ENCODE data around the gene CD300C.

CD300C gene

DNA sequence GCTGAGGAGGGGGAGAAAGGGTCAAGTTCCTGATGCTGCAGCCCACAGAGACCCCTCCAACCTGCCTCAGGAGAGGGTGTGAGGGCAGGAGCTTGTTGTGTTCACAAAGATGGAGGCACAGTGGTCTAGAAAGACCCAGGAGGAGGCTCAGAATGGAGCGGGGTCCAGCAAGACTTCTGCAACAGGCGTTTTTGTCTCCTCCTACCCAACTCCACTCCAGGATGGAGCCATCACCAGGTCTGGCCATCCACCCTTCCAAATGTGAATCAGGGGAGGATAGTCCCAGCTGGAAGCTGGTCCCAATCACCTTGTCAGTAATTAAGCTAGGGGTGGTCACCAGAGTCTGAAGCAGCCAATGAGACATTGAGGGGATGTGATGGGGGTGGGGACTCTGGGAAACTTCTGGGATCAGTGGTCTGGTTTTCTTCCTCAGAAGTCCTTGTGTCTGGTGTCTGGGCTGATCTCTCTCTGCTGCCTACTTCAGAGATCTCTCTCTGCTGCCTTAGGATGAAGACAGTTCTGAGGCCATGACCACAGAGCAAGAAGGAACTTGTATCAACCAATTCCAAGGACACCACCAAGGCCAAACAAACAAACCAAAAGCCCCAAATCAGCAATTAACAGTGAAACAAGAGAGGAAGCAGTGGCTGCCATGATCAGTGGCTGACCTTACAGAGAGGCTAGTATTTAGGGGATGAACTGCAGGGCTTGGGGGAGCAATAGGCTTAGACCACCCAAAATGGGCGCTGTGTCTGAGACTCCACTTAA, 29.2 kb downstream of the CD300C start:
- no peaks in the 10 kb centered on the region for H3K4me1 ChIP-seq (ENCODE audit: low read depth, poor library complexity, severe bottlenecking)
- H2AFZ ChIP-seq (ENCODE audit: low read depth): no peak overlapping the region
- no peaks in the 10 kb centered on the region for H3K36me3 ChIP-seq (ENCODE audit: insufficient read depth)
- H3K27ac ChIP-seq: no peak overlapping the region
- H4K20me1 ChIP-seq (ENCODE audit: insufficient read depth): no peaks in the 10 kb centered on the region
- no peak overlapping the region for H3K4me3 ChIP-seq (IDR thresholded peaks at IDR 0.05; ENCODE audit: insufficient read depth, low read depth, low read length)
- H3K79me2 ChIP-seq (ENCODE audit: insufficient read depth, low read depth): no peaks in the 10 kb centered on the region
- H3K27me3 ChIP-seq (ENCODE audit: insufficient read depth, low read depth): peaks cover 28% of the 10 kb centered on the region
- TF ChIP-seq, protein P1, sequence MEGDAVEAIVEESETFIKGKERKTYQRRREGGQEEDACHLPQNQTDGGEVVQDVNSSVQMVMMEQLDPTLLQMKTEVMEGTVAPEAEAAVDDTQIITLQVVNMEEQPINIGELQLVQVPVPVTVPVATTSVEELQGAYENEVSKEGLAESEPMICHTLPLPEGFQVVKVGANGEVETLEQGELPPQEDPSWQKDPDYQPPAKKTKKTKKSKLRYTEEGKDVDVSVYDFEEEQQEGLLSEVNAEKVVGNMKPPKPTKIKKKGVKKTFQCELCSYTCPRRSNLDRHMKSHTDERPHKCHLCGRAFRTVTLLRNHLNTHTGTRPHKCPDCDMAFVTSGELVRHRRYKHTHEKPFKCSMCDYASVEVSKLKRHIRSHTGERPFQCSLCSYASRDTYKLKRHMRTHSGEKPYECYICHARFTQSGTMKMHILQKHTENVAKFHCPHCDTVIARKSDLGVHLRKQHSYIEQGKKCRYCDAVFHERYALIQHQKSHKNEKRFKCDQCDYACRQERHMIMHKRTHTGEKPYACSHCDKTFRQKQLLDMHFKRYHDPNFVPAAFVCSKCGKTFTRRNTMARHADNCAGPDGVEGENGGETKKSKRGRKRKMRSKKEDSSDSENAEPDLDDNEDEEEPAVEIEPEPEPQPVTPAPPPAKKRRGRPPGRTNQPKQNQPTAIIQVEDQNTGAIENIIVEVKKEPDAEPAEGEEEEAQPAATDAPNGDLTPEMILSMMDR (conservative IDR thresholded peaks at IDR 0.05; ENCODE audit: low read depth, low read length): no peak
- H3K9ac ChIP-seq: no peak overlapping the region
- no peak overlapping the region for H3K4me2 ChIP-seq

DNA sequence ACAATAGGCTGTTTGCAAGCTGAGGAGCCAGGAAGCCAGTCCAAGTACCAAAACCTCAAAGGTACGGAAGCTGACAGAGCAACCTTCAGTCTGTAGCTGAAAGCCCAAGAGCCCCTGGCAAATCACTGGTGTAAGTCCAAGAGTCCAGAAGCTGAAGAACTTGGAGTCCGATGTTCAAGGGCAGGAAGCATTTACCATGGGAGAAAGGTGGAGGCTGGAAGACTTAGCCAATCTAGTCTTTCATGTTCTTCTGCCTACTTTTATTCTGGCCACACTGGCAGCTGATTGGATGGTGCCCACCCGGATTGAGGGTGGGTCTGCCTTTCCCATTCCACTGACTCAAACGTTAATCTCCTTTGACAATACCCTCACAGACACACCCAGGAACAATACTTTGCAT, 30.0 kb downstream of the CD300C start:
- Histone ChIP-seq H2AFZ (ENCODE audit: low read depth) (no peak overlapping the region), H3K9ac (no peak overlapping the region), H3K4me1 (ENCODE audit: low read depth, poor library complexity, severe bottlenecking) (no peaks in the 10 kb centered on the region), H4K20me1 (ENCODE audit: insufficient read depth) (no peaks in the 10 kb centered on the region), H3K4me2 (no peak overlapping the region), H3K27ac (no peak overlapping the region), H3K79me2 (ENCODE audit: insufficient read depth, low read depth) (no peaks in the 10 kb centered on the region), H3K4me3 (IDR thresholded peaks at IDR 0.05; ENCODE audit: insufficient read depth, low read depth, low read length) (no peak overlapping the region), H3K36me3 (ENCODE audit: insufficient read depth) (no peaks in the 10 kb centered on the region), H3K27me3 (ENCODE audit: insufficient read depth, low read depth) (peaks cover 20% of the 10 kb centered on the region; the same call in 1 of the 2 replicates)
- TF ChIP-seq, protein P1 (conservative IDR thresholded peaks at IDR 0.05; ENCODE audit: low read depth, low read length): no peak

DNA sequence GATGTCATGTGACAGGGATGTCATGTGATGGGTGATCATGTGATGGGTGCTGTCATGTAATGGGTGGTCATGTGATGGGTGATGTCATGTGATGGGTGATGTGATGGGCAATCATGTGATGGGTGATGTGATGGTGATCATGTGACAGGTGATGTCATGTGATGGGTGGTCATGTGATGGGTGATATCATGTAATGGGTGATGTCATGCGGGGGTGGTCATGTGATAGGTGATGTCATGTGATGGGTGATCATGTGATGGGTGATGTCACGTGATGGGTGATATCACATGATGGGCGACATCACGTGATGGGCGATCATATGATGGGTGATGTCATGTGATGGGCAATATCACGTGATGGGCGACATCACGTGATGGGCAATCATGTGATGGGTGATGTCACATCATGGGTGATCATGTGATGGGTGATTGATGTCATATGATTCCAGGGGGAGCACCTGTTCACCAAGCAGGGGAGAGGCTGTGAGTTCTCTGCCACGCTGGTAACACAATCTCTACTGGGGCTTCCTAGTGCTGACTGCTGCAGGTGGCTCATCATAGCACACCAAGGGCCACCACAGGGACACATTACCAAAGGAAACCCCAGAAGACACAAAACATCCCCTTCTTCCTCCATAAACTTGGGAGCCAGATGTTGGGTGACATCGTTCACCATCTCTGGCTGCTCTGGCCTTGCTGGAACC, 31.1 kb downstream of the CD300C start:
- TF ChIP-seq, protein P1 (conservative IDR thresholded peaks at IDR 0.05; ENCODE audit: low read depth, low read length): no peak
- Histone ChIP-seq H3K4me3 (IDR thresholded peaks at IDR 0.05; ENCODE audit: insufficient read depth, low read depth, low read length) (no peak overlapping the region), H3K79me2 (ENCODE audit: insufficient read depth, low read depth) (no peaks in the 10 kb centered on the region), H3K27ac (no peak overlapping the region), H3K9ac (no peak overlapping the region), H2AFZ (ENCODE audit: low read depth) (no peak overlapping the region), H3K4me1 (ENCODE audit: low read depth, poor library complexity, severe bottlenecking) (no peaks in the 10 kb centered on the region), H3K4me2 (no peak overlapping the region), H3K27me3 (ENCODE audit: insufficient read depth, low read depth) (peaks cover 15% of the 10 kb centered on the region; the same call in 1 of the 2 replicates), H3K36me3 (ENCODE audit: insufficient read depth) (no peaks in the 10 kb centered on the region), H4K20me1 (ENCODE audit: insufficient read depth) (no peaks in the 10 kb centered on the region)

DNA sequence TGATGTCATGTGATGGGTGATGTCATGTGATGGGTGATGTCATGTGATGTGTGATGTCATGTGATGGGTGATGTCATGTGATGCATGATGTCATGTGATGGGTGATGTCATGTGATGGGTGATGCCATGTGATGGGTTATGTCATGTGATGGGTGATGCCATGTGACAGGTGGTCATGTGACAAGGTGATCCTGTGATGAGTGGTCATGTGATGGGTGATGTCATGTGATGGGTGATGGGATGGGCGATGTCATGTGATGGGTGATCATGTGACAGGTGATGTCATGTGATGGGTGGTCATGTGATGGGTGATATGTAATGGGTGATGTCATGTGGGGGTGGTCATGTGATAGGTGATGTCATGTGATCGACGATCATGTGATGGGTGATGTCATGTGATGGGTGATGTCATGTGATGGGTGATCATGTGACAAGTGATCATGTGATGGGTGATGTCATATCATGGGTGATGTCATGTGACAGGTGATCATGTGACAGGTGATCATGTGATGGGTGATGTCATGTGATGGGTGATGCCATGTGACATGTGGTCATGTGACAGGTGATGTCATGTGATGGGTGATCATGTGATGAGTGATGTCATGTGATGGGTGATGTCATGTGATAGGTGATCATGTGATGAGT, 31.8 kb downstream of the CD300C start:
- H3K79me2 ChIP-seq (ENCODE audit: insufficient read depth, low read depth): no peaks in the 10 kb centered on the region
- TF ChIP-seq, protein P1 (conservative IDR thresholded peaks at IDR 0.05; ENCODE audit: low read depth, low read length): no peak
- H3K4me2 ChIP-seq: no peak overlapping the region
- no peaks in the 10 kb centered on the region for H3K36me3 ChIP-seq (ENCODE audit: insufficient read depth)
- H3K27ac ChIP-seq: no peak overlapping the region
- peaks cover 13% of the 10 kb centered on the region; the same call in 1 of the 2 replicates for H3K27me3 ChIP-seq (ENCODE audit: insufficient read depth, low read depth)
- no peaks in the 10 kb centered on the region for H3K4me1 ChIP-seq (ENCODE audit: low read depth, poor library complexity, severe bottlenecking)
- H3K9ac ChIP-seq: no peak overlapping the region
- H3K4me3 ChIP-seq (IDR thresholded peaks at IDR 0.05; ENCODE audit: insufficient read depth, low read depth, low read length): no peak overlapping the region
- no peaks in the 10 kb centered on the region for H4K20me1 ChIP-seq (ENCODE audit: insufficient read depth)
- H2AFZ ChIP-seq (ENCODE audit: low read depth): no peak overlapping the region

Measured in KMS-11 (cell line).